Esophagus muscularis mucosa (tissue), 4 donors: ENCODE data around the gene PTTG1IP. TPM values are rescaled to one million over a fixed set of nuclear protein-coding genes. Genes with fewer than 3 reads are reported as not detected.

Source experiments
- DNase-seq: peaks from one replicate; pipeline ENCODE4 v3.0.0-alpha.2; 2017; ENCODE audit errors: extremely low spot score
- H3K27ac ChIP-seq, 4 donors: fragments of 200-600 bp; sonication (generic); replicated peaks in 1 of 4; 1 replicate in 3 of 4; 2 replicates in 1 of 4; pipeline ENCODE4 v1.5.1; 2016 to 2019; ENCODE audit warnings: mild to moderate bottlenecking in 1 of 4
- H3K27me3 ChIP-seq, 4 donors: fragments of 200-600 bp; sonication (generic); one replicate each; pipeline versions ENCODE4 v1.5.1 to v1.6.0; 2016 to 2019
- H3K36me3 ChIP-seq, 4 donors: fragments of 200-600 bp; sonication (generic); one replicate each; pipeline ENCODE4 v1.5.1; 2016 to 2019
- H3K4me1 ChIP-seq, 4 donors: fragments of 200-600 bp; sonication (generic); one replicate each; pipeline ENCODE4 v1.5.1; 2016 to 2019
- H3K4me3 ChIP-seq, 4 donors: fragments of 200-600 bp; sonication (generic); 1 replicate in 2 of 4; 2 replicates in 2 of 4; pipeline ENCODE4 v1.5.1; 2016 to 2019; ENCODE audit warnings: mild to moderate bottlenecking in 4 of 4, moderate library complexity in 1 of 4
- H3K9me3 ChIP-seq, 4 donors: fragments of 200-600 bp; sonication (generic); 1 replicate in 3 of 4; 2 replicates in 1 of 4; pipeline ENCODE4 v1.5.1; 2016 to 2019
- EP300 ChIP-seq: sonication (generic); formaldehyde crosslinking; IDR thresholded peaks from one replicate; pipeline ENCODE4 v1.6.1; 2017; ENCODE audit warnings: antibody characterized with exemption
- POLR2A ChIP-seq: fragments of 450-650 bp; IDR thresholded peaks from one replicate; pipeline ENCODE4 v1.6.1; 2017; ENCODE audit warnings: antibody characterized with exemption, moderate library complexity, mild to moderate bottlenecking, low read depth
- POLR2AphosphoS5 ChIP-seq, 2 donors: sonication (generic); formaldehyde crosslinking; IDR thresholded peaks; one replicate each; pipeline ENCODE4 v1.6.1; 2017; ENCODE audit warnings: antibody characterized with exemption in 2 of 2
- WGBS: methylation state at CpG from one replicate; pipeline ENCODE4 v1.1.5; 2018; 5-methylcytosine and 5-hydroxymethylcytosine counted together
- intact Hi-C: fragments of 100-400 bp; cut with DNase I; formaldehyde crosslinking; loops from one replicate; pipeline ENCODE4 v1.15.1; 2023
- total RNA-seq, 4 donors: library from RNA; depleted of rRNA; stranded (reverse); fragments of >200 nt; gene quantifications; one replicate each; pipeline versions ENCODE4 v1.1.0 to v1.2.1, GENCODE V29; 2016
- TF ChIP-seq, protein P1 (sequence below), 3 experiments: fragments of 200-600 bp in 2 of 3; fragments of 450-650 bp in 1 of 3; sonication (generic) in 2 of 3; IDR thresholded peaks; one replicate each; pipeline ENCODE4 v1.5.1; 2017 to 2019; ENCODE audit warnings: antibody characterized with exemption in 3 of 3, mild to moderate bottlenecking in 2 of 3, moderate library complexity in 1 of 3

The PTTG1IP gene
- total RNA-seq, 4 donors from 2014 or later: 222 to 382 (median 302) TPM

DNA sequence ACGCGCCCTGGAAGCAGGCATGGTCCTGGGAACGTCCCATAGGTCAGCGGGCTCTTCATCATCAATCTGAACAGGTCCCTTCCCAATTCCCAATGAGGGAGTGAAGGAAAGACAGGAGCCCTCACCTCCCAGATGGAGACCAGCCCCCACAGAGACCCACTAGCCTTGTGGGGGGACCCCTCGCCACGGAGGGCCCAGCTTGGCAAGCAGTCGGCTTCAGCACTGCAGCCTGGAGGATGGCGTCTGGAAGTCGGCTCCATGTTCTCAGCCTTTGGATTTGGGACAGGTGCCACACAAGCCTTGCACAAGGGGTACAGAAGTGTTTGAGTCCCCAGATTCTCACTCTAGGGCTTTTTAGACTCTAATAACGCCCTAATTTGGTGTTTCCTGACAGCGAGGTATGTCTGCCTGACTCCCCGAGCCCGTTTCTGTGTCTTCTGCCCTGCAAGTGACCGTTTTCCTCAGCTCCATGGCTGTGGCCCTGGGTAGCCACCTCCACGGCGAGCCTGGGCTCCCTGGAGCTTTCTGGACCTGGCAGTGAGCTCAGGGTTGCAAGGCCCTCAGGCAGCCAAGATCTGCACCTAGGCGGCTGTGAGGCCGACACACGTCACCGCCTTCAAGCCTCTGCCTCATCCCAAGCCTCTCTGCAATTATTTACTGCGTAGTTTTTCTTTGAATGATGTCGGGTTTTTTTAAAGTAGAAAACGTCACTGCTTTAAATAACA, 30.6 kb downstream of the PTTG1IP start:
- Histone ChIP-seq H3K9me3 (no peaks in the 10 kb centered on the region), H3K4me1 (peaks cover 21 to 28% (median 23%) of the 10 kb centered on the region in 4 donors), H3K27me3 (peaks cover 0 to 42% (median 3%) of the 10 kb centered on the region in 4 donors), H3K4me3 (no peak overlapping the region), H3K36me3 (peaks cover 0 to 2% (median 0%) of the 10 kb centered on the region in 4 donors), H3K27ac (no peak overlapping the region)
- TF ChIP-seq EP300 (no peak), POLR2AphosphoS5 (IDR thresholded peaks at IDR 0.05) (no peak), POLR2A (no peak)
- TF ChIP-seq, protein P1, sequence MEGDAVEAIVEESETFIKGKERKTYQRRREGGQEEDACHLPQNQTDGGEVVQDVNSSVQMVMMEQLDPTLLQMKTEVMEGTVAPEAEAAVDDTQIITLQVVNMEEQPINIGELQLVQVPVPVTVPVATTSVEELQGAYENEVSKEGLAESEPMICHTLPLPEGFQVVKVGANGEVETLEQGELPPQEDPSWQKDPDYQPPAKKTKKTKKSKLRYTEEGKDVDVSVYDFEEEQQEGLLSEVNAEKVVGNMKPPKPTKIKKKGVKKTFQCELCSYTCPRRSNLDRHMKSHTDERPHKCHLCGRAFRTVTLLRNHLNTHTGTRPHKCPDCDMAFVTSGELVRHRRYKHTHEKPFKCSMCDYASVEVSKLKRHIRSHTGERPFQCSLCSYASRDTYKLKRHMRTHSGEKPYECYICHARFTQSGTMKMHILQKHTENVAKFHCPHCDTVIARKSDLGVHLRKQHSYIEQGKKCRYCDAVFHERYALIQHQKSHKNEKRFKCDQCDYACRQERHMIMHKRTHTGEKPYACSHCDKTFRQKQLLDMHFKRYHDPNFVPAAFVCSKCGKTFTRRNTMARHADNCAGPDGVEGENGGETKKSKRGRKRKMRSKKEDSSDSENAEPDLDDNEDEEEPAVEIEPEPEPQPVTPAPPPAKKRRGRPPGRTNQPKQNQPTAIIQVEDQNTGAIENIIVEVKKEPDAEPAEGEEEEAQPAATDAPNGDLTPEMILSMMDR (IDR thresholded peaks at IDR 0.05): no peak
- 83% methylated on average over 18 of the region's 23 CpGs for WGBS
- no peak for DNase-seq
- intact Hi-C loops: no loop called here

DNA sequence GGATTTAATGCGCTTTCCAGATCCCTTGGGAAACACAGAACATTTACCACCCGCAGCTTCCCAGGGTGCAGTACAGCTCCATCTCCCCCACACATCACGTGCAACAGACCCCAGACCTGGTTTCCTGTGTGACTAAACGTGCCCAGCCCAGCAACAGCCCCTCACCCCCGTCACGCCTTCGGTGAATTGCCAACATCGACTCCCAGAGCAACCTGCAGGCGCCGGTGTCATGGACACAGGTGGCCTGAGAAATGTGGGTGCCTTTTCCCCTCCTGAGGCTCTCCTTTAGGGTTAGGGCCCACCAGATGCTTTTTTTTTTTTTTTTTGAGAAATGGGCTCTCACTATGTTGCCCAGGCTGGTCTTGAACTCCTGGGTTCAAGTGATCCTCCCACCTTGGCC, 31.4 kb downstream of the PTTG1IP start:
- peaks cover 18 to 22% (median 21%) of the 10 kb centered on the region in 4 donors for H3K4me1 ChIP-seq
- no peak for DNase-seq
- H3K36me3 ChIP-seq: no peaks in the 10 kb centered on the region
- intact Hi-C loops: no loop called here
- no peaks in the 10 kb centered on the region for H3K9me3 ChIP-seq
- H3K27me3 ChIP-seq: peaks cover 0 to 42% (median 3%) of the 10 kb centered on the region in 4 donors
- H3K27ac ChIP-seq: no peak overlapping the region
- 83% methylated on average over 10 of the region's 10 CpGs for WGBS
- no peak for TF ChIP-seq POLR2AphosphoS5 (IDR thresholded peaks at IDR 0.05)
- TF ChIP-seq, protein P1 (IDR thresholded peaks at IDR 0.05): no peak
- no peak for TF ChIP-seq EP300
- no peak for TF ChIP-seq POLR2A
- no peak overlapping the region for H3K4me3 ChIP-seq

DNA sequence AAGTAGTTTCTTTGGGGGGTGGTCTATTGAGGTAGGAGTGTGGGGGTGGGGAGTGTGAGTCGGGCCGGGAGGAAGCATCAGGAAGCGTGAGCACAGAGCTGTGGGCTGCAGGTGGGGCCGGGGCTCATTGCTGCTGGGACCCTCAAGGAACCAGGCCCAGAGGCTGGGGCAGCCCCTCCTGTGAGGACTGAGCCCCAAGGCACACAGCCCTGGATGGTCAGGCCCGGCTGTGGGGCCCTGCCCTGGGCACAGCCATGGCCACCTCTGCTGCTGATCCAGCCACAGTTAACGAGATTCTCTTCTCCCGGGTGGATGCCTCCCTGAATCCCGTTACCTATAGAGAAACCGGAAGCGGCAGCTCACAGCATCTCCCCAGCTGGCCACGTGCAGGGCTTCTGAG, 32.7 kb downstream of the PTTG1IP start:
- no peaks in the 10 kb centered on the region for H3K36me3 ChIP-seq
- TF ChIP-seq, protein P1 (IDR thresholded peaks at IDR 0.05): no peak
- TF ChIP-seq EP300 (no peak), POLR2AphosphoS5 (IDR thresholded peaks at IDR 0.05) (no peak), POLR2A (no peak)
- H3K9me3 ChIP-seq: no peaks in the 10 kb centered on the region
- 83% methylated on average over 9 of the region's 11 CpGs for WGBS
- H3K4me1 ChIP-seq: peaks cover 11 to 17% (median 16%) of the 10 kb centered on the region in 4 donors
- intact Hi-C loops: no loop called here
- no peak overlapping the region for H3K27ac ChIP-seq
- H3K27me3 ChIP-seq: peaks cover 0 to 40% (median 3%) of the 10 kb centered on the region in 4 donors
- DNase-seq: no peak
- no peak overlapping the region for H3K4me3 ChIP-seq

DNA sequence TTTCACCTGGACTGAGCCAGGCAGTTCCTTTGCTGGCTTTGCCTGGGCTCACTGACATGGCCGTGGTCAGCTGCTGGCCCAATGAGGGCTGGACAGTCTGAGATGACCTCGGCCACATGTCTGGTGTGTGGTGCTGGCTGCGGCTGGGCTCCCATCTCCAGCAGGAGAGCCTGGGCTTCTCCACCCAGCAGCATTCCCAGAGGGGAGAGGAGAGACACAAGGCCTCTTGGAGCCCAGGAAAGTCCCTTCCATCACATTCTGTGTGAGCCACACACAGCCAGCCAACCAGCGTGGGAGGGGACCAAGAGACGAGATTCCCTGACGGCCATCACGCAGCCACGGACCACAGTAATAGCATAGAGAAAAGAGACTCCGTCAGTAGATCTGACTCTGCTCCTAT, 34.5 kb downstream of the PTTG1IP start:
- Histone ChIP-seq H3K4me1 (peaks cover 5 to 10% (median 9%) of the 10 kb centered on the region in 4 donors), H3K27ac (no peak overlapping the region), H3K9me3 (no peaks in the 10 kb centered on the region), H3K36me3 (no peaks in the 10 kb centered on the region), H3K27me3 (peaks cover 0 to 26% (median 0%) of the 10 kb centered on the region in 4 donors), H3K4me3 (no peak overlapping the region)
- intact Hi-C loops: no loop called here
- DNase-seq: no peak
- TF ChIP-seq POLR2AphosphoS5 (IDR thresholded peaks at IDR 0.05): no peak
- no peak for TF ChIP-seq POLR2A
- TF ChIP-seq, protein P1 (IDR thresholded peaks at IDR 0.05): no peak
- no peak for TF ChIP-seq EP300
- WGBS: 92% methylated on average over 6 of the region's 9 CpGs
